Left forelimb (tissue), 1 donor: ENCODE results near the gene POLD1.

Source experiments
- DNase-seq: peaks from one replicate; pipeline ENCODE4 v3.0.0-alpha.2; 2018; ENCODE audit warnings: low spot score

The POLD1 gene

GRCh38 chr19:50418176-50419021 is 34.3 kb downstream of the POLD1 start, which contains the start of gene SPIB:
TSS of gene SPIB (plus strand) at chr19:50418938. CDS start at chr19:50418963, 25 bp downstream.
- DNase-seq = peak; percentile 62

DNA sequence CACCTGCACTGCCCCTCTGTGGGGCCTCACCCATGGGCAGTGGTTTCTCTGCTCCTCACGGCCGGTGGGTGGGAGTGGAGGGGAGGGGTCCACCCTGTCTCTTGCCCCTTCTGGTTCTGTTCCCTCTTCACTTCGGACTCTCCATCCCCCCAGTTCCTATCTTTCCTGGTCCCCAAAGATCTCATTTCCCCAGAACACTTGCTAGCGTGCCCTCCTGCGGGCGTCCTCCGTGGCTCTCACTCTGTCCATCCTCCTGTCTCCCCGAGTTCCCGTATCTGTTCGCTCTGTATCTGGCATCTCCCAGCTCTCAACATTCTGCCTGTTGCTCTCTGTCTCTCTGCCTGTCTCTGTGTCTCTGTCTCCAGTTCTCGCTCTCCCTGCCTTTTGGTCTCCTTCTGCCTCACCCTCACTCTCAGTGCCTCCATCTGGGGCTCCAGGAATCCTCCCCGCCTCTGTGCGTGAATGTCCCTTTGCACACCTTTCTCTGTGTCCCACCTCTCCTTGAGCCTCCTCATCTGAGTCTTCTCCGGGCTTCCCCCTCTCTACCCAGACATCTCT is 35.0 kb downstream of the POLD1 start:
- no peak for DNase-seq

GRCh38 chr19:50419580-50420035 is 35.5 kb downstream of the POLD1 start:
- DNase-seq = no peak

- no peak for DNase-seq
Observed at GRCh38 chr19:50420127-50420526, 36.0 kb downstream of the POLD1 start.

DNA sequence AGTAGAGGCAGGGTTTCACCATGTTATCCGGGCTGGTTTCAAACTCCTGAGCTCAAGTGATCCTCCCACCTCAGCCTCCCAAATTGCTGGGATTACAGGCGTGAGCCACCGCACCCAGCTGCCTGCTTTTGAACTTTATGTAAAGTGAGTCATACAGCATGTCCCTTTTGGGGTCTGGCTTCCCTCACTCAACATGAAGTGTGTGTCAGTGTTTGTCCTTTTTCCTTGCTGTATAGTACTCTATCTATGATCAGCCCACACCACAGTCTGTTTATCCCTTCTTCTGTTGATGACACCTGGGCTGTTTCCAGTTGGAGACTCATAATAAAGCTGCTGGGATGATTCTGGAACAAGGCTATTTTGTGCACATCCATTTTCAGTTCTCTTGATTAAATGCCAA is 36.7 kb downstream of the POLD1 start:
- no peak for DNase-seq

DNA sequence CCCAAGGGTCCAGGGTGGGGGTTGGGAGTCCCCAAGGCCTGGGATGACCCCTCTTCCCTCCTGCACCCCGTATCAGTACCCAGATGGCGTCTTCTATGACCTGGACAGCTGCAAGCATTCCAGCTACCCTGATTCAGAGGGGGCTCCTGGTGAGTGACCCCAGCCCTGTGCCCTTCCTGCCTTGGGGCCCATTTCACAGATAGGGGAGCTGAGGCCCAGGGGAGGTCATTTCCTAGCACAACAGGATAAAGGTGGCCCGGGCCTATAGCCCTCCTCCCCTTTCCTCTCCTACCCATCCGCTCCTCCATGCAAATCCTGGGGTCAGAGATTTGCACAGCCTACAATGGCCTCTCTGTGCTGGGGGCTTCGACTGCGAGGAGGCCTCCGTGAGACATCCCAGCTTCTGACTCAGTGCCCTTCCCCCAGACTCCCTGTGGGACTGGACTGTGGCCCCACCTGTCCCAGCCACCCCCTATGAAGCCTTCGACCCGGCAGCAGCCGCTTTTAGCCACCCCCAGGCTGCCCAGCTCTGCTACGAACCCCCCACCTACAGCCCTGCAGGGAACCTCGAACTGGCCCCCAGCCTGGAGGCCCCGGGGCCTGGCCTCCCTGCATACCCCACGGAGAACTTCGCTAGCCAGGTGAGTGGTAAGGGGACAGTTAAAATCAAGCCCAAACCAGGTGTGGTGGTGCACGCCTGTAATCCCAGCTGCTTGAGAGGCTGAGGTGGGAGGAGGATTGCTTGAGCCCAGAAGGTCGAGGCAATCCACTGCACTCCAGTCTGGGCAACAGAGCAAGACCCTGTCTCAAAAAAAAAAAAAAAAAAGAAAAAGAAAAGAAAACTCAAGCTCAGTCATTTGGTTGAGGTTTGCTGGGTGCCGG is 38.5 kb downstream of the POLD1 start:
- no peak for DNase-seq

GRCh38 chr19:50423279-50424113 is 39.3 kb downstream of the POLD1 start:
- DNase-seq = no peak

GRCh38 chr19:50425581-50425980 is 41.4 kb downstream of the POLD1 start:
- DNase-seq = no peak

DNA sequence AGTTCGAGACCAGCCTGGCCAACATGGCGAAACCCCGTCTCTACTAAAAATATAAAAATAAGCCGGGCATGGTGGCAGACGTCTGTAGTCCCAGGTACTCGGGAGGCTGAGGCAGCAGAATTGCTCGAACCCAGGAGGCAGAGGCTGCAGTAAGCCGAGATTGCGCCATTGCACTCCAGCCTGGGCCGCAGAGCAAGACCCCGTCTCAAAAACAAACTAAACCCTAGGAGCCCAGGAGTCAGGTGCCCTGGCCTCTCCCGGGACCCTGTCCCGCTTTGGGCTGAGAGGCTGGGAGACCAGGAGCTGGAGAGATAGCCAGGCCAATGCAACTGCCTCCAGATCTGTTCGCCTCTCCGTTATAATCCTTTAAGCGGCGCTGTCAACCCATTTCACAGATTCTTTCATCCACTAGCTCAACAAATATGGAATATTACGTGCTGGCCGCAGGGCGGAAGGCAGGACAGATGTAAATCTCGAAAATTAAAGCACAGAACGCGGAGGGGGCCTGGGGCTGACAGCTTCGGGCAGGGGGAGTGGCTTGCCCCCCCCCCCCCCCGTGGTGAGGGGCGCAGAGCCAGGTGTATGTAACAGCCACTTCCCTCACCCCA is 43.3 kb downstream of the POLD1 start:
- DNase-seq = no peak

- peak; percentile 84 for DNase-seq
Observed at GRCh38 chr19:50427997-50428425, 43.9 kb downstream of the POLD1 start.

DNA sequence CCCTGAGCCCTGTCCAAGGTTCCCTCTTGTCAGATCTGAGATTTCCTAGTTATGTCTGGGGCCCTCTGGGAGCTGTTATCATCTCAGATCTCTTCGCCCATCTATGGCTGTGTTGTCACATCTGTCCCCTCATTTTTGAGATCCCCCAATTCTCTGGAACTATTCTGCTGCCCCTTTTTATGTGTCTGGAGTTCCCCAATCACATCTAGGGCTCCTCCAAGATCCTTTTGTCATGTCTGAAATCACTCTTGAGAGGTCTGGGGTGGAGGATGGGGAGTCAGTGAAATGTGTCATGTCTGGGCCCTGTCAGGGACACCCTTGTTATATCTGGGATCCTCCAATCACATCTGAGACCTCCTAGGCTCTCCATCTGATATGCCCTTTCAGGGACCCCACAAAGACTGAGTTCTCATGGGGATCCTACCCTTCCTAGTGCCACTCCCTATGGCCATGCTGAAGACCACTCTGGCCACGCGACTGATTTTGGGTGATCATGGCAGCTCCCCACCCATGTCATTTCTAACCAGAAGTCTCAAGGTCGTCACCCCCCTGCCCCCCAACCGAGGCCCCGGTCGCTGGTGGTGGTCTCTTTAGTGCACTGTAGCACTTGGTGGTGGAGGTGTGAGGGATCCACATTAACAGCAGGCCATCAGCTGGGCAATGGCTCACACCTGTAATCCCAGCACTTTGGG is 44.8 kb downstream of the POLD1 start:
- DNase-seq = no peak

- DNase-seq = no peak
Observed at GRCh38 chr19:50430888-50431342, 46.8 kb downstream of the POLD1 start.

- DNase-seq = peak; percentile 95
Observed at GRCh38 chr19:50431343-50432220, 47.4 kb downstream of the POLD1 start.

DNA sequence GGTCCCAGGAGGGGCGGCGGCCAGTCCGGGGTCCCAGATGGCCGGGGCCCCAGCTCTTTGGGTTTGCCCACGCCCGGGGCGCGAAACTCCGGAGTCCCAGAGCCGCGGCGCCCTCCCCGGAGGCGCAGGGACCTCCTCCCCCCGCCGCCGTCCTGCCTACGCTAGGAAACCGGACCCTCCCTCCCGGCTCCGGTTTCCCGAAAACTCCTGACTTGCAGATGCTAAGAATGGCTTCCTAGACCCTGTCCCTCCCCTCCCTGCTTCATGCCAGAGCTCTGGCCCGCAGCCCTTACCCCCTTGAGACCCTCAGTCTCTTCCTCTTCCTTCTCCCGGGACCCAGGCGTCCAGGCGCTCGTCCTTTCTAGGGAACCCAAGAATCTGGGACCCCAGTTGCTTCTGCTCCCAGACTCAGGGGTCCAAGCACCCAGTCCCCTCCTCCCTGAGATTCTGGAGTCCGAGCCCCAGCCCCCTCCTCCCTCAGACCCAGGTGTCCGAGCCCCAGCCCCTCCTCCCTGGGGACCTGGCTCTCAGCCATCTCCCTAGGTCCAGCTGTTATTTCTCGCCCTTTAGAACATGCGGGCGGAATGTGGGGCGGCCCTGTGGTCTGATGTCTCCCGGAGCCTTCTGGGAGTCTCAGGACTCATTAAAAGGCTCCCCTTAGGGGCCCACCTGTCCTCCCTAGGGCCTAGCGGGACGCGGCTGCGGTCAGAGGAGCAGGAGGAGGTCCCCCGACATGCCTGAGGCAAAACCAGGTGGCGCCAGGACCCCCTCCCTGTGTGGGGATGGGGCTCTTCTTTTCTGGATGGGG is 48.3 kb downstream of the POLD1 start, which contains the start of gene MYBPC2:
Gene MYBPC2 (plus strand): TSS at position 672 of the 808 bp plus-strand sequence. CDS start 62 bp downstream, at position 734.
- no peak for DNase-seq

DNA sequence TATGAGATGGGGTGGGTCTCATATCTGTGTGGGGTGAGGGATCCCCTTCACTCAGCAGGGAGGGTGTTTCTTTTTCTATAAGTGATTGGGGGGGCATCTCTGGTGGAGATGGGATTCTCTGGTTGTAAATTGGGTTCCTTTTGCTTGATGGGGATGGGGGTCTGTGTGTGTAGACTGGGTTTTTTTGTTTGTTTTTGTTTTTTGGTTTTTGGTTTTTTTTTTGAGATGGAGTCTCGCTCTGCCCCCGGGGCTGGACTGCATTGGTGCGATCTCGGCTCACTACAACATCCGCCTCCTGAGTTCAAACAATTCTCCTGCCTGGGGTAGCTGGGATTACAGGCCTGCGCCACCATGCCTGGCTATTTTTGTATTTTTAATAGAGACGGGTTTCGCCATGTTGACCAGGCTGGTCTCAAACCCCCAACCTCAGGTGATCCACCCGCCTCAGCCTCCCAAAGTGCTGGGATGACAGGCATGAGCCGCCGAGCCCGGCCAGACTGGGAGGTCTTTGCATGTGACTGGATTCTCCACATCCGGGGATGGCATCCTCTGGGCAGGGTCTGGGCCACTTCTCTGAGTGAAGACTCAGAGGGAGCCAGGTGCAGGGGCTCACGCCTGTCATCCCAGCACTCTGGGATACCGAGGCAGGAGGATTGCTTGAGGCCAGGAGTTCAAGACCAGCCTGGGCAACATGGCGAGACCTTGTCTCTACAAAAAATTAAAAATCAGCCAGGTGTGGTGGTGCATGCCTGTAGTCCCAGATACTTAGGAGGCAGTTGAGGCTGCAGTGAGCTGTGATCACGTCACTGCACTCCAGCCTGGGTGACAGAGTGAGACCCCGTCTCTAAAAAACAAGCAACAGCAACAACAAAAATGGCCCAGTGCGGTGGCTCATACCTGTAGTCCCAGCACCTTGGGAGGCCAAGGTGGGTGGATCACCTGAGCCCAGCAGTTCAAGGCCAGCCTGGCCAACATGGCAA is 49.3 kb downstream of the POLD1 start:
- DNase-seq = no peak

GRCh38 chr19:50434525-50434924 is 50.4 kb downstream of the POLD1 start:
- no peak for DNase-seq

DNA sequence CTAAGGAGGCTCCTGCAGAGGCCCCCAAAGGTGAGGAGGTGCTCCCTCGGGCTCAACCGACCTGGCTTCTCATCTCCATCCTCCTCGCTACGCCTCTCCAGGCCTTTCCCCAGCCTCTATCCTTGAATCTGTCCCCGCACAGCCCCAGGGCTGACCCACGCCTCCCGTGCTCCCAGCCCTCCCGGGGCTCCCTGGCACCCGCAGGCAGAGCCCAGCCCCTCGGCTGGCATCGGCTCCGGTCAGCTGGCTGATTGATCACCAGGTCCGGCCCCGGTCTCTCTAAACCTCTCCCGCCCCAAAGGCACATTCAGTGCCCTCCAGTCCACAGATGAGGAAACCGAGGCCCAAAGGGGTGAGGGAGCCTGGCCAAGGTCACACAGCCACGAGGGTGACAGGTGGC is 51.1 kb downstream of the POLD1 start:
- no peak for DNase-seq
